HepG2 (cell line): ENCODE data around the gene NELFB. TPM values are rescaled to one million over a fixed set of nuclear protein-coding genes. Genes with fewer than 3 reads are reported as not detected.

ENCODE experiments used
- AGO2 ChIP-seq: fragments of 200-400 bp; formaldehyde crosslinking; optimal IDR thresholded peaks from 2 replicates; pipeline ENCODE3; 2017; ENCODE audit warnings: mild to moderate bottlenecking, low read depth, low read length, moderate library complexity
- DMAP1 ChIP-seq: IDR thresholded peaks from 2 replicates; pipeline ENCODE4 v1.6.1; 2016
- DR1 ChIP-seq: sonication (generic); formaldehyde crosslinking; IDR thresholded peaks from 2 replicates; pipeline ENCODE4 v1.8.0; 2021; ENCODE audit warnings: mild to moderate bottlenecking, missing genetic modification reagents, inconsistent platforms
- EP300 ChIP-seq, 3 experiments: sonication (generic) in 1 of 3; formaldehyde crosslinking in 1 of 3; IDR thresholded peaks; 2 replicates each; pipeline versions ENCODE4 v1.5.1 to v1.6.1; 2011 to 2020; ENCODE audit warnings: low read depth in 2 of 3, low read length in 2 of 3, borderline replicate concordance in 1 of 3, improper control_type of control experiment in 1 of 3, mild to moderate bottlenecking in 1 of 3, missing genetic modification reagents in 1 of 3, moderate library complexity in 1 of 3
- GTF2F1 ChIP-seq: fragments of 150-350 bp; IDR thresholded peaks from 2 replicates; pipeline ENCODE4 v1.6.1; 2014; ENCODE audit warnings: low read length
- HNF4A ChIP-seq: sonication (generic); formaldehyde crosslinking; IDR thresholded peaks from 2 replicates; pipeline ENCODE4 v1.4.0; 2020; ENCODE audit warnings: missing genetic modification reagents
- HNF4G ChIP-seq, 2 experiments: sonication (generic) in 1 of 2; formaldehyde crosslinking in 1 of 2; IDR thresholded peaks; 2 replicates each; pipeline versions ENCODE4 v1.4.0 to v1.6.1; 2011 to 2020; ENCODE audit warnings: borderline replicate concordance in 2 of 2, low read depth in 2 of 2, mild to moderate bottlenecking in 2 of 2, low read length in 1 of 2, missing genetic modification reagents in 1 of 2, moderate library complexity in 1 of 2
- JUND ChIP-seq: sonication (generic); formaldehyde crosslinking; IDR thresholded peaks from 2 replicates; pipeline ENCODE4 v1.8.0; 2022; ENCODE audit warnings: mild to moderate bottlenecking, missing genetic modification reagents
- MIER2 ChIP-seq: IDR thresholded peaks from 2 replicates; pipeline ENCODE4 v1.6.1; 2016; ENCODE audit warnings: missing biosample characterization, missing genetic modification reagents
- NFATC3 ChIP-seq: sonication (generic); formaldehyde crosslinking; IDR thresholded peaks from 2 replicates; pipeline ENCODE4 v1.5.1; 2020; ENCODE audit warnings: mild to moderate bottlenecking, missing genetic modification reagents
- POLR2G ChIP-seq: fragments of 200-400 bp; formaldehyde crosslinking; IDR thresholded peaks from 2 replicates; pipeline ENCODE4 v1.6.1; 2018; ENCODE audit warnings: mild to moderate bottlenecking, low read depth, low read length, moderate library complexity
- TGIF2 ChIP-seq: IDR thresholded peaks from 2 replicates; pipeline ENCODE4 v1.6.1; 2016; ENCODE audit warnings: control low read depth, missing compliant biosample characterization
- TSC22D2 ChIP-seq: sonication (generic); formaldehyde crosslinking; IDR thresholded peaks from 2 replicates; pipeline ENCODE4 v1.5.1; 2020; ENCODE audit warnings: missing genetic modification reagents, mild to moderate bottlenecking, borderline replicate concordance
- ZKSCAN8 ChIP-seq: IDR thresholded peaks from 2 replicates; pipeline ENCODE4 v1.6.1; 2016; ENCODE audit warnings: borderline replicate concordance, missing genetic modification reagents, missing compliant biosample characterization
- ZNF205 ChIP-seq: IDR thresholded peaks from 2 replicates; pipeline ENCODE4 v1.6.1; 2018; ENCODE audit warnings: missing biosample characterization, missing genetic modification reagents
- ZNF792 ChIP-seq: IDR thresholded peaks from 2 replicates; pipeline ENCODE4 v1.6.1; 2016
- ZSCAN25 ChIP-seq: sonication (generic); formaldehyde crosslinking; IDR thresholded peaks from 2 replicates; pipeline ENCODE4 v1.8.0; 2022; ENCODE audit warnings: mild to moderate bottlenecking, missing genetic modification reagents
- polyA plus RNA-seq, 8 experiments: library from polyadenylated mRNA; depleted of rRNA in 3 of 8; stranded (reverse) in 7 of 8; unstranded in 1 of 8; fragments of >200 nt; fragmentation: Illumina TruSeq in 4 of 8; extraction: Trizol in 4 of 8; gene quantifications; 2 replicates each; pipeline versions ENCODE4 v1.2.1 to v1.2.3, GENCODE V29; 2011 to 2016; ENCODE audit warnings: low read depth in 4 of 8, missing spikeins in 1 of 8, mixed read lengths in 1 of 8; ENCODE audit not compliant: insufficient read depth in 1 of 8
- total RNA-seq, 5 experiments: library from RNA; depleted of rRNA; stranded (reverse); fragments of >200 nt; fragmentation: Illumina TruSeq; extraction: Trizol; gene quantifications; 2 replicates each; pipeline ENCODE4 v1.2.3, GENCODE V29; 2016; ENCODE audit warnings: low read depth in 1 of 5
- TF ChIP-seq, protein P1 (sequence below): sonication (generic); formaldehyde crosslinking; IDR thresholded peaks from 2 replicates; pipeline ENCODE4 v1.8.0; 2022; ENCODE audit warnings: mild to moderate bottlenecking, missing genetic modification reagents; ENCODE audit not compliant: insufficient replicate concordance
- TF ChIP-seq, protein P2 (sequence below): sonication (generic); formaldehyde crosslinking; IDR thresholded peaks from 2 replicates; pipeline ENCODE4 v1.4.0; 2020; ENCODE audit warnings: missing genetic modification reagents
- TF ChIP-seq, protein P3 (sequence below): sonication (generic); formaldehyde crosslinking; IDR thresholded peaks from 2 replicates; pipeline ENCODE4 v1.5.0; 2020; ENCODE audit warnings: missing genetic modification reagents, mild to moderate bottlenecking, borderline replicate concordance
- TF ChIP-seq, protein P4 (sequence below): sonication (generic); formaldehyde crosslinking; IDR thresholded peaks from 2 replicates; pipeline ENCODE4 v1.5.0; 2020; ENCODE audit warnings: mild to moderate bottlenecking, missing genetic modification reagents

NELFB gene
- total and polyA plus RNA-seq, 2 of the 13 experiments (the other 11 are each of a cell fraction or from before 2014, with no cell fraction given), result 26.5 to 45.8 TPM

DNA sequence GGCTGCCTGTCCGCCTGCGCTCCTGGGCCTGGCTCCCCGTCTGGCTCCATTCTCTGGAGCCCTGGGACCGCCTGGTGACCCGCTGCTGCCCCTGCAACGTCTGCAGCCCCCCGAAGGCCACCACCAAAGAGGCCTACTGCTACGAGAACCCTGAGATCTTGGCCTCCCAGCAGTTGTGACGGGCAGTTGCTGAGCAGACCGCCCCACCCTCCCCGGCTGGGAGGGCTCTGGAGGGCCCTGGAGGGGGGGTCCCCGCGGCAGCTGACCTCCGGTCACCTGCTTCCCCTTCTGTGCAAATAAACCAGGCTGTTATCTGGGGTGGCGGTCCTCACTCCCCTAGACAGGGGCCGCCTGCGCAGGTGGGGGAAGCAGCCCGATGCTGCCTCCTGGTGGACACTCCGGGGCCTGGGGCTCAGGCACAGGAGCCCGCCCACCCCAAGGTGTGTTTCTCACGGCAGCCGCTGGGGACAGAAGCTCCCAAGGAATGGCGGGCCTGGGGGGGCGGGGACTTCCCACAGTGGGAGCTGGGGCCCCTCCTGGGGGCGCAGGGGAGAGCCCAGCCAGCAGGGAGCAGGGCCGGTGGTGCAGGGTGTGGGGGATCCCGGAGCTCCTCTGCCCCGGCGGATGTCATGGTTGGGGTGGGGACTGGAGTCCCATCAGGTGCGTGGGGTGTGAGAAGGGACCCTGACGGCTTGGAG lies 18.7 kb upstream of the NELFB start (continued):
- TF ChIP-seq AGO2 (peak; percentile 29), TSC22D2 (CRISPR knock-in tag) (peak; percentile 71; the same call in 1 of the 2 replicates), HNF4A (peak; percentile 46), DR1 (CRISPR knock-in tag) (peak; percentile 33; the same call in 1 of the 2 replicates), MIER2 (CRISPR knock-in tag) (peak; percentile 78), JUND (CRISPR knock-in tag) (no peak), ZKSCAN8 (peak; percentile 42; the same call in 1 of the 2 replicates), TGIF2 (CRISPR knock-in tag) (no peak; the same call in none of the 2 replicates), ZSCAN25 (CRISPR knock-in tag) (peak; percentile 76), DMAP1 (CRISPR knock-in tag) (peak; percentile 68), GTF2F1 (no peak), EP300 (IDR thresholded peaks at IDR 0.05; ENCODE audit: low read depth in 2 of 2, low read length in 2 of 2) (peak in 1 of 2 experiments; percentile 52; a peak in 2 of 4 replicates), EP300 (CRISPR knock-in tag; IDR thresholded peaks at IDR 0.05; ENCODE audit: borderline replicate concordance) (no peak; the same call in 1 of the 2 replicates), HNF4G (IDR thresholded peaks at IDR 0.05; ENCODE audit: borderline replicate concordance, low read depth, low read length) (peak; percentile 33; the same call in 1 of the 2 replicates), HNF4G (CRISPR knock-in tag; IDR thresholded peaks at IDR 0.05; ENCODE audit: borderline replicate concordance, low read depth) (0 out of 2 replicates have a peak, but pooled peaks have one; percentile 46), ZNF792 (CRISPR knock-in tag) (peak; percentile 70; the same call in 1 of the 2 replicates), ZNF205 (CRISPR knock-in tag) (peak; percentile 70; the same call in 1 of the 2 replicates), POLR2G (no peak; the same call in 1 of the 2 replicates), NFATC3 (no peak)
- TF ChIP-seq, protein P1, sequence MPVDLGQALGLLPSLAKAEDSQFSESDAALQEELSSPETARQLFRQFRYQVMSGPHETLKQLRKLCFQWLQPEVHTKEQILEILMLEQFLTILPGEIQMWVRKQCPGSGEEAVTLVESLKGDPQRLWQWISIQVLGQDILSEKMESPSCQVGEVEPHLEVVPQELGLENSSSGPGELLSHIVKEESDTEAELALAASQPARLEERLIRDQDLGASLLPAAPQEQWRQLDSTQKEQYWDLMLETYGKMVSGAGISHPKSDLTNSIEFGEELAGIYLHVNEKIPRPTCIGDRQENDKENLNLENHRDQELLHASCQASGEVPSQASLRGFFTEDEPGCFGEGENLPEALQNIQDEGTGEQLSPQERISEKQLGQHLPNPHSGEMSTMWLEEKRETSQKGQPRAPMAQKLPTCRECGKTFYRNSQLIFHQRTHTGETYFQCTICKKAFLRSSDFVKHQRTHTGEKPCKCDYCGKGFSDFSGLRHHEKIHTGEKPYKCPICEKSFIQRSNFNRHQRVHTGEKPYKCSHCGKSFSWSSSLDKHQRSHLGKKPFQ, result no peak
- TF ChIP-seq, protein P2, sequence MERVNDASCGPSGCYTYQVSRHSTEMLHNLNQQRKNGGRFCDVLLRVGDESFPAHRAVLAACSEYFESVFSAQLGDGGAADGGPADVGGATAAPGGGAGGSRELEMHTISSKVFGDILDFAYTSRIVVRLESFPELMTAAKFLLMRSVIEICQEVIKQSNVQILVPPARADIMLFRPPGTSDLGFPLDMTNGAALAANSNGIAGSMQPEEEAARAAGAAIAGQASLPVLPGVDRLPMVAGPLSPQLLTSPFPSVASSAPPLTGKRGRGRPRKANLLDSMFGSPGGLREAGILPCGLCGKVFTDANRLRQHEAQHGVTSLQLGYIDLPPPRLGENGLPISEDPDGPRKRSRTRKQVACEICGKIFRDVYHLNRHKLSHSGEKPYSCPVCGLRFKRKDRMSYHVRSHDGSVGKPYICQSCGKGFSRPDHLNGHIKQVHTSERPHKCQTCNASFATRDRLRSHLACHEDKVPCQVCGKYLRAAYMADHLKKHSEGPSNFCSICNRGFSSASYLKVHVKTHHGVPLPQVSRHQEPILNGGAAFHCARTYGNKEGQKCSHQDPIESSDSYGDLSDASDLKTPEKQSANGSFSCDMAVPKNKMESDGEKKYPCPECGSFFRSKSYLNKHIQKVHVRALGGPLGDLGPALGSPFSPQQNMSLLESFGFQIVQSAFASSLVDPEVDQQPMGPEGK (CRISPR knock-in tag), result peak; percentile 99
- TF ChIP-seq, protein P3, sequence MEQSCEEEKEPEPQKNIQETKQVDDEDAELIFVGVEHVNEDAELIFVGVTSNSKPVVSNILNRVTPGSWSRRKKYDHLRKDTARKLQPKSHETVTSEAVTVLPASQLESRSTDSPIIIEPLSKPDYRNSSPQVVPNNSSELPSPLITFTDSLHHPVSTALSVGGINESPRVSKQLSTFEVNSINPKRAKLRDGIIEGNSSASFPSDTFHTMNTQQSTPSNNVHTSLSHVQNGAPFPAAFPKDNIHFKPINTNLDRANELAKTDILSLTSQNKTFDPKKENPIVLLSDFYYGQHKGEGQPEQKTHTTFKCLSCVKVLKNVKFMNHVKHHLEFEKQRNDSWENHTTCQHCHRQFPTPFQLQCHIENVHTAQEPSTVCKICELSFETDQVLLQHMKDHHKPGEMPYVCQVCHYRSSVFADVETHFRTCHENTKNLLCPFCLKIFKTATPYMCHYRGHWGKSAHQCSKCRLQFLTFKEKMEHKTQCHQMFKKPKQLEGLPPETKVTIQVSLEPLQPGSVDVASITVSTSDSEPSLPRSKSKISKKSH, result no peak
- TF ChIP-seq, protein P4, sequence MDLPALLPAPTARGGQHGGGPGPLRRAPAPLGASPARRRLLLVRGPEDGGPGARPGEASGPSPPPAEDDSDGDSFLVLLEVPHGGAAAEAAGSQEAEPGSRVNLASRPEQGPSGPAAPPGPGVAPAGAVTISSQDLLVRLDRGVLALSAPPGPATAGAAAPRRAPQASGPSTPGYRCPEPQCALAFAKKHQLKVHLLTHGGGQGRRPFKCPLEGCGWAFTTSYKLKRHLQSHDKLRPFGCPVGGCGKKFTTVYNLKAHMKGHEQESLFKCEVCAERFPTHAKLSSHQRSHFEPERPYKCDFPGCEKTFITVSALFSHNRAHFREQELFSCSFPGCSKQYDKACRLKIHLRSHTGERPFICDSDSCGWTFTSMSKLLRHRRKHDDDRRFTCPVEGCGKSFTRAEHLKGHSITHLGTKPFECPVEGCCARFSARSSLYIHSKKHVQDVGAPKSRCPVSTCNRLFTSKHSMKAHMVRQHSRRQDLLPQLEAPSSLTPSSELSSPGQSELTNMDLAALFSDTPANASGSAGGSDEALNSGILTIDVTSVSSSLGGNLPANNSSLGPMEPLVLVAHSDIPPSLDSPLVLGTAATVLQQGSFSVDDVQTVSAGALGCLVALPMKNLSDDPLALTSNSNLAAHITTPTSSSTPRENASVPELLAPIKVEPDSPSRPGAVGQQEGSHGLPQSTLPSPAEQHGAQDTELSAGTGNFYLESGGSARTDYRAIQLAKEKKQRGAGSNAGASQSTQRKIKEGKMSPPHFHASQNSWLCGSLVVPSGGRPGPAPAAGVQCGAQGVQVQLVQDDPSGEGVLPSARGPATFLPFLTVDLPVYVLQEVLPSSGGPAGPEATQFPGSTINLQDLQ, result no peak
